ENCODE measurements around the gene CHPF2. TPM values are rescaled to one million over a fixed set of nuclear protein-coding genes. Genes with fewer than 3 reads are reported as not detected.

CHPF2 gene
- total RNA-seq, 1 donor from 2014 or later: 34.7 TPM

- peaks cover 7% of the 10 kb centered on the region for H3K27me3 ChIP-seq (ENCODE audit: low read depth)
- intact Hi-C loops (cut with DNase I): no loop called here
- H3K4me3 ChIP-seq: peak overlapping the region; percentile 66
- peak overlapping the region; percentile 77 for H3K27ac ChIP-seq
- ATAC-seq (no peak), DNase-seq (peak; percentile 46)
- H3K9me3 ChIP-seq: no peaks in the 10 kb centered on the region
- H3K36me3 ChIP-seq: no peaks in the 10 kb centered on the region
- peaks cover 37% of the 10 kb centered on the region for H3K4me1 ChIP-seq
- TF ChIP-seq, protein P1, sequence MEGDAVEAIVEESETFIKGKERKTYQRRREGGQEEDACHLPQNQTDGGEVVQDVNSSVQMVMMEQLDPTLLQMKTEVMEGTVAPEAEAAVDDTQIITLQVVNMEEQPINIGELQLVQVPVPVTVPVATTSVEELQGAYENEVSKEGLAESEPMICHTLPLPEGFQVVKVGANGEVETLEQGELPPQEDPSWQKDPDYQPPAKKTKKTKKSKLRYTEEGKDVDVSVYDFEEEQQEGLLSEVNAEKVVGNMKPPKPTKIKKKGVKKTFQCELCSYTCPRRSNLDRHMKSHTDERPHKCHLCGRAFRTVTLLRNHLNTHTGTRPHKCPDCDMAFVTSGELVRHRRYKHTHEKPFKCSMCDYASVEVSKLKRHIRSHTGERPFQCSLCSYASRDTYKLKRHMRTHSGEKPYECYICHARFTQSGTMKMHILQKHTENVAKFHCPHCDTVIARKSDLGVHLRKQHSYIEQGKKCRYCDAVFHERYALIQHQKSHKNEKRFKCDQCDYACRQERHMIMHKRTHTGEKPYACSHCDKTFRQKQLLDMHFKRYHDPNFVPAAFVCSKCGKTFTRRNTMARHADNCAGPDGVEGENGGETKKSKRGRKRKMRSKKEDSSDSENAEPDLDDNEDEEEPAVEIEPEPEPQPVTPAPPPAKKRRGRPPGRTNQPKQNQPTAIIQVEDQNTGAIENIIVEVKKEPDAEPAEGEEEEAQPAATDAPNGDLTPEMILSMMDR (IDR thresholded peaks at IDR 0.05): no peak
These were observed 20.2 kb downstream of the CHPF2 start for GRCh38 chr7:151252561-151252835.

GRCh38 chr7:151252961-151253711, 20.9 kb downstream of the CHPF2 start:
- H3K4me3 ChIP-seq: no peak overlapping the region
- H3K27ac ChIP-seq: no peak overlapping the region
- H3K36me3 ChIP-seq: no peaks in the 10 kb centered on the region
- ATAC-seq (no peak), DNase-seq (no peak)
- peaks cover 31% of the 10 kb centered on the region for H3K4me1 ChIP-seq
- intact Hi-C loops (cut with DNase I): no loop called here
- TF ChIP-seq, protein P1 (IDR thresholded peaks at IDR 0.05): no peak
- peaks cover 3% of the 10 kb centered on the region for H3K27me3 ChIP-seq (ENCODE audit: low read depth)
- no peaks in the 10 kb centered on the region for H3K9me3 ChIP-seq

DNA sequence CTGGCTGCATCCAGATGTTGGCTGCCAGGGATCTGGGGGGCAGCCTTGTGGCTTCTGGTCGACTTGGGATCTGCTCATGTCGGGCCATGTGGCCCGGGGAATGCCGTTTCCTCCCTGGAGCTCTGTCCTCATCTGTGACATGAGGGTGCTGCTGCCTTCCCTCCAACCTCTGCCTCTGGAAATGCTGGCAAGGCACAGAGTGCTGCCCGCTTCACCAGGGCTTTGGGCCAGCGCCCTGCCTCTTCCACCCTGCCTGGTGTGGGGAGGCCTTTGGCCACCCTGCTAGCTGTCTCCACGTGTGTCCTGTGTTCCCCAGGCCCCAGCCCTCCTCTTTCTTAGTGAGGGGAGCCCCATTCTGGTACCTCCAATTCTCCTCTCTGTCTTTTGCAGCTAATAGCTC, 22.0 kb downstream of the CHPF2 start:
- DNase-seq: peak; percentile 34
- TF ChIP-seq, protein P1 (IDR thresholded peaks at IDR 0.05): no peak
- Histone ChIP-seq H3K4me3 (no peak overlapping the region), H3K27ac (no peak overlapping the region), H3K36me3 (no peaks in the 10 kb centered on the region), H3K4me1 (peaks cover 29% of the 10 kb centered on the region), H3K9me3 (no peaks in the 10 kb centered on the region), H3K27me3 (ENCODE audit: low read depth) (peaks cover 3% of the 10 kb centered on the region)
- ATAC-seq: no peak
- intact Hi-C loops (cut with DNase I): no loop called here

GRCh38 chr7:151254851-151255250, 22.6 kb downstream of the CHPF2 start:
- Histone ChIP-seq H3K27me3 (ENCODE audit: low read depth) (peaks cover 3% of the 10 kb centered on the region), H3K27ac (no peak overlapping the region), H3K4me1 (peaks cover 26% of the 10 kb centered on the region), H3K4me3 (no peak overlapping the region), H3K36me3 (no peaks in the 10 kb centered on the region), H3K9me3 (no peaks in the 10 kb centered on the region)
- no peak for ATAC-seq
- intact Hi-C loops (cut with DNase I): no loop called here
- DNase-seq: no peak
- TF ChIP-seq, protein P1 (IDR thresholded peaks at IDR 0.05): no peak

DNA sequence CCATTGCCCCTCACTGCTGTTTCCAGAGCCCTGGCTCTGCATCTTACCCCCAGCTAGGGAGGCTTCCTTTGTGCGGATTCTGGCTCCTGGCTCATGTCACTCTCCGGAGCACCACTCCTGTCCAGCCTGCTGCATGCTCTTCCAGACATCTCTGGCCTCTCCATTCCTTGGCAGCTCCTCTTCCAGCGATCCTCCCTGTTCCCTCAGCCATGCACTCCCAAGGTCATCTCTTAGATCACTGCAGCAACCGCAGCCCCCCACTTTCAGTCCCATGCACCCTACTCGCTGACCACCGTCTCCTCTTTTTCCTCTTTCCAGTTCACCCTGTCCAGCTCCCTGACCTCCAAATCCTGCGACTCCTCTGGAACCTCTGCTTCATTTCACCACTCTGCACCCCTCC, 23.1 kb downstream of the CHPF2 start:
- Histone ChIP-seq H3K9me3 (no peaks in the 10 kb centered on the region), H3K4me1 (peaks cover 21% of the 10 kb centered on the region), H3K27me3 (ENCODE audit: low read depth) (peaks cover 3% of the 10 kb centered on the region), H3K4me3 (no peak overlapping the region), H3K36me3 (no peaks in the 10 kb centered on the region), H3K27ac (no peak overlapping the region)
- ATAC-seq: no peak
- no peak for DNase-seq
- intact Hi-C loops (cut with DNase I): no loop called here
- TF ChIP-seq, protein P1 (IDR thresholded peaks at IDR 0.05): no peak

Measured in lower lobe of right lung (tissue), 2 donors.